EL (cell line): ENCODE data around the gene RPA3.

Source experiments
- DNase-seq: peaks from one replicate; pipeline ENCODE4 v3.0.0-alpha.2; 2016

The RPA3 gene

GRCh38 chr7:7718492-7718891 lies at the start of gene RPA3:
TSS of gene RPA3 (minus strand) at chr7:7718607. CDS start at chr7:7640418, 78,189 bp downstream.
- no peak for DNase-seq

GRCh38 chr7:7766671-7767070 lies 48.3 kb upstream of the RPA3 start:
- no peak for DNase-seq

- DNase-seq = no peak
Observed at GRCh38 chr7:7765422-7765821, 47.0 kb upstream of the RPA3 start.

GRCh38 chr7:7764520-7765396 lies 46.4 kb upstream of the RPA3 start:
- DNase-seq = no peak

- DNase-seq = peak; percentile 57
Observed at GRCh38 chr7:7761974-7762779, 43.8 kb upstream of the RPA3 start.

GRCh38 chr7:7761340-7761973 lies 43.0 kb upstream of the RPA3 start:
- DNase-seq = peak; percentile 59

GRCh38 chr7:7757576-7757975 lies 39.2 kb upstream of the RPA3 start:
- DNase-seq = no peak

GRCh38 chr7:7756577-7756976 lies 38.2 kb upstream of the RPA3 start:
- no peak for DNase-seq

- DNase-seq = no peak
Observed at GRCh38 chr7:7751243-7752092, 33.1 kb upstream of the RPA3 start.

GRCh38 chr7:7750571-7751242 lies 32.3 kb upstream of the RPA3 start:
- no peak for DNase-seq

GRCh38 chr7:7746458-7746857 lies 28.1 kb upstream of the RPA3 start:
- DNase-seq = no peak

GRCh38 chr7:7745966-7746365 lies 27.6 kb upstream of the RPA3 start:
- no peak for DNase-seq

- no peak for DNase-seq
Observed at GRCh38 chr7:7745258-7745657, 26.9 kb upstream of the RPA3 start.

GRCh38 chr7:7742223-7742622 lies 23.8 kb upstream of the RPA3 start:
- no peak for DNase-seq

GRCh38 chr7:7740037-7740355 lies 21.6 kb upstream of the RPA3 start:
- DNase-seq = no peak

GRCh38 chr7:7739204-7740036 lies 21.0 kb upstream of the RPA3 start:
- DNase-seq = no peak

- DNase-seq = no peak
Observed at GRCh38 chr7:7738622-7739021, 20.2 kb upstream of the RPA3 start.

- DNase-seq = no peak
Observed at GRCh38 chr7:7738177-7738576, 19.8 kb upstream of the RPA3 start.

GRCh38 chr7:7737674-7738073 lies 19.3 kb upstream of the RPA3 start:
- no peak for DNase-seq

GRCh38 chr7:7736671-7737070 lies 18.3 kb upstream of the RPA3 start:
- DNase-seq = no peak

GRCh38 chr7:7732621-7733281 lies 14.3 kb upstream of the RPA3 start:
- peak; percentile 45 for DNase-seq
